Measurements from ENCODE around the gene AGRN. TPM values are rescaled to one million over a fixed set of nuclear protein-coding genes. Genes with fewer than 3 reads are reported as not detected.

The AGRN gene
- total RNA-seq, 4 donors from 2014 or later = 20.0 to 35.8 (median 32.0) TPM

DNA sequence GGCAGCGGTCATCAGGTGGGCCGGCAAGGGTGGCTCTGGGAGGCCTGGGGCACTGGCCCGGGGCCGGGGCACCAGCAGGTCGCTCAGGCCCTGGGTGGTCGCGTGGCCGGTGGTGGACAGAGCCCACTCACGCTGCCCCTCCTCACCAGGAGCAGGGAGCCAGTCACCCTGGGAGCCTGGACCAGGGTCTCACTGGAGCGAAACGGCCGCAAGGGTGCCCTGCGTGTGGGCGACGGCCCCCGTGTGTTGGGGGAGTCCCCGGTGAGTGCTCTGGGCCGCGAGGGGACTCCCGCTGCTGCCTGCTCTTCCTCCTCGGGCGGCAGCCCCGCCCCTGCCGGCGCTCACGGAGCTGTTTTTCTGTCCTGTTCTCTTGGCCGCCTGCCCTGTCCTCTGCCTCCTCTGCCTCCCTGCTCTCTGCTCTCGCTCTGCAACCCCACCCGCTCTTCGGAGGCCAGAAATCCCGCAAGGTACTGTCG is 30.7 kb downstream of the AGRN start:
- intact Hi-C loops (cut with DNase I) = no loop called here
- H3K4me1 ChIP-seq = no peaks in the 10 kb centered on the region
- peaks cover 0 to 98% (median 28%) of the 10 kb centered on the region in 3 donors for H3K36me3 ChIP-seq
- no peak for TF ChIP-seq POLR2A (IDR thresholded peaks at IDR 0.05)
- TF ChIP-seq, protein P1, sequence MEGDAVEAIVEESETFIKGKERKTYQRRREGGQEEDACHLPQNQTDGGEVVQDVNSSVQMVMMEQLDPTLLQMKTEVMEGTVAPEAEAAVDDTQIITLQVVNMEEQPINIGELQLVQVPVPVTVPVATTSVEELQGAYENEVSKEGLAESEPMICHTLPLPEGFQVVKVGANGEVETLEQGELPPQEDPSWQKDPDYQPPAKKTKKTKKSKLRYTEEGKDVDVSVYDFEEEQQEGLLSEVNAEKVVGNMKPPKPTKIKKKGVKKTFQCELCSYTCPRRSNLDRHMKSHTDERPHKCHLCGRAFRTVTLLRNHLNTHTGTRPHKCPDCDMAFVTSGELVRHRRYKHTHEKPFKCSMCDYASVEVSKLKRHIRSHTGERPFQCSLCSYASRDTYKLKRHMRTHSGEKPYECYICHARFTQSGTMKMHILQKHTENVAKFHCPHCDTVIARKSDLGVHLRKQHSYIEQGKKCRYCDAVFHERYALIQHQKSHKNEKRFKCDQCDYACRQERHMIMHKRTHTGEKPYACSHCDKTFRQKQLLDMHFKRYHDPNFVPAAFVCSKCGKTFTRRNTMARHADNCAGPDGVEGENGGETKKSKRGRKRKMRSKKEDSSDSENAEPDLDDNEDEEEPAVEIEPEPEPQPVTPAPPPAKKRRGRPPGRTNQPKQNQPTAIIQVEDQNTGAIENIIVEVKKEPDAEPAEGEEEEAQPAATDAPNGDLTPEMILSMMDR (IDR thresholded peaks at IDR 0.05) = no peak
- no peak overlapping the region for H3K27ac ChIP-seq
- 74 to 88% methylated on average over 7 to 21 of the region's 32 CpGs for WGBS, 2 donors
- no peaks in the 10 kb centered on the region for H3K27me3 ChIP-seq
- no peak overlapping the region for H3K4me3 ChIP-seq
- DNase-seq = no peak
- H3K9me3 ChIP-seq = no peaks in the 10 kb centered on the region

DNA sequence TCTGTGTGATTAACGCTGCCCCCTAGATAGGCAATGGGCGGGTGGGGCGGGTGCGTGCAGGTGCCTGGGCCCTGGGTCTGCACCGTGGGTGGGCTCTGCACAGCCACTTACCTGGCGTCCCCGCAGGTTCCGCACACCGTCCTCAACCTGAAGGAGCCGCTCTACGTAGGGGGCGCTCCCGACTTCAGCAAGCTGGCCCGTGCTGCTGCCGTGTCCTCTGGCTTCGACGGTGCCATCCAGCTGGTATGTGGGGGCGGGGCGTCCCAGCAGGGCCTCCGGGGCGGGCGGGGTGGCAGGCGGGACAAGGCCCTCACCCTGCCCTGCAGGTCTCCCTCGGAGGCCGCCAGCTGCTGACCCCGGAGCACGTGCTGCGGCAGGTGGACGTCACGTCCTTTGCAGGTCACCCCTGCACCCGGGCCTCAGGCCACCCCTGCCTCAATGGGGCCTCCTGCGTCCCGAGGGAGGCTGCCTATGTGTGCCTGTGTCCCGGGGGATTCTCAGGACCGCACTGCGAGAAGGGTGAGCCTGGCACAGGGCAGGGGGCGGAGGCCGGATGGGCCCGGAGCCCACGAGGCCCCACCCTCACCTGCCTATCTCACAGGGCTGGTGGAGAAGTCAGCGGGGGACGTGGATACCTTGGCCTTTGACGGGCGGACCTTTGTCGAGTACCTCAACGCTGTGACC is 31.3 kb downstream of the AGRN start:
- Histone ChIP-seq H3K27me3 (no peaks in the 10 kb centered on the region), H3K36me3 (peaks cover 0 to 91% (median 28%) of the 10 kb centered on the region in 3 donors), H3K4me1 (no peaks in the 10 kb centered on the region), H3K9me3 (no peaks in the 10 kb centered on the region), H3K4me3 (no peak overlapping the region), H3K27ac (no peak overlapping the region)
- TF ChIP-seq, protein P1 (IDR thresholded peaks at IDR 0.05) = no peak
- TF ChIP-seq POLR2A (IDR thresholded peaks at IDR 0.05) = no peak
- intact Hi-C loops (cut with DNase I) = no loop called here
- WGBS, 2 donors = 90% methylated on average over 2 of the region's 46 CpGs
- DNase-seq = no peak

GRCh38 chr1:1052003-1052840 is 32.3 kb downstream of the AGRN start:
- H3K4me1 ChIP-seq = no peaks in the 10 kb centered on the region
- no peak for DNase-seq
- H3K4me3 ChIP-seq = no peak overlapping the region
- intact Hi-C loops (cut with DNase I) = no loop called here
- peaks cover 0 to 7% (median 0%) of the 10 kb centered on the region in 4 donors for H3K27me3 ChIP-seq
- TF ChIP-seq, protein P1 (IDR thresholded peaks at IDR 0.05) = no peak
- no peak for TF ChIP-seq POLR2A (IDR thresholded peaks at IDR 0.05)
- no peaks in the 10 kb centered on the region for H3K9me3 ChIP-seq
- no peak overlapping the region for H3K27ac ChIP-seq
- peaks cover 0 to 82% (median 26%) of the 10 kb centered on the region in 3 donors for H3K36me3 ChIP-seq
- WGBS, 2 donors = 91 to 93% methylated on average over 24 to 25 of the region's 29 CpGs

GRCh38 chr1:1053022-1053421 is 33.1 kb downstream of the AGRN start:
- no peaks in the 10 kb centered on the region for H3K9me3 ChIP-seq
- intact Hi-C loops (cut with DNase I) = no loop called here
- peaks cover 0 to 2% (median 0%) of the 10 kb centered on the region in 3 donors for H3K4me1 ChIP-seq
- no peak overlapping the region for H3K4me3 ChIP-seq
- peaks cover 0 to 74% (median 19%) of the 10 kb centered on the region in 3 donors for H3K36me3 ChIP-seq
- peaks cover 0 to 15% (median 4%) of the 10 kb centered on the region in 4 donors for H3K27me3 ChIP-seq
- DNase-seq = no peak
- H3K27ac ChIP-seq = no peak overlapping the region
- WGBS, 2 donors = 77 to 78% methylated on average over 7 to 13 of the region's 15 CpGs
- TF ChIP-seq, protein P1 (IDR thresholded peaks at IDR 0.05) = no peak
- no peak for TF ChIP-seq POLR2A (IDR thresholded peaks at IDR 0.05)

DNA sequence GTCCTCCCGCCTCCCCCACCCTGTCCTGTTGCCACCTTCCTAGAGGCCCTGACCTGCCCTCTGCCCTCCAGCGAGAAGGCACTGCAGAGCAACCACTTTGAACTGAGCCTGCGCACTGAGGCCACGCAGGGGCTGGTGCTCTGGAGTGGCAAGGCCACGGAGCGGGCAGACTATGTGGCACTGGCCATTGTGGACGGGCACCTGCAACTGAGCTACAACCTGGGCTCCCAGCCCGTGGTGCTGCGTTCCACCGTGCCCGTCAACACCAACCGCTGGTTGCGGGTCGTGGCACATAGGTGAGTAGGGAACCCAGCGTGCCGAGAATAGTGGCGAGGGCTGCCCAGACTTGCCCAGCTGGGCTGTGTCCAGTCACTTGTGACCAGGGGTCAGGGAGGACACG is 33.8 kb downstream of the AGRN start:
- DNase-seq = no peak
- Histone ChIP-seq H3K27ac (no peak overlapping the region), H3K4me1 (peaks cover 4 to 8% (median 5%) of the 10 kb centered on the region in 3 donors), H3K36me3 (peaks cover 0 to 69% (median 19%) of the 10 kb centered on the region in 3 donors), H3K4me3 (no peak overlapping the region), H3K27me3 (peaks cover 0 to 22% (median 10%) of the 10 kb centered on the region in 4 donors), H3K9me3 (no peaks in the 10 kb centered on the region)
- TF ChIP-seq, protein P1 (IDR thresholded peaks at IDR 0.05) = no peak
- TF ChIP-seq POLR2A (IDR thresholded peaks at IDR 0.05) = no peak
- 88% methylated on average over 8 of the region's 18 CpGs; no CpG with 5 or more reads in 1 of the 2 donors for WGBS, 2 donors
- intact Hi-C loops (cut with DNase I) = no loop called here
